ENCODE measurements around the gene SIGMAR1.

The SIGMAR1 gene

GRCh38 chr9:34603610-34604231 is 33.9 kb downstream of the SIGMAR1 start:
- peak; percentile 81 for DNase-seq (ENCODE audit: low spot score)

- DNase-seq (ENCODE audit: low spot score), result no peak
Measured at GRCh38 chr9:34601937-34602573, 35.5 kb downstream of the SIGMAR1 start.

GRCh38 chr9:34600908-34601307 is 36.7 kb downstream of the SIGMAR1 start:
- DNase-seq (ENCODE audit: low spot score), result no peak

- no peak for DNase-seq (ENCODE audit: low spot score)
Measured at GRCh38 chr9:34599546-34599945, 38.0 kb downstream of the SIGMAR1 start.

- DNase-seq (ENCODE audit: low spot score), result no peak
Measured at GRCh38 chr9:34594177-34594576, 43.4 kb downstream of the SIGMAR1 start.

- DNase-seq (ENCODE audit: low spot score), result peak; percentile 78
Measured at GRCh38 chr9:34592895-34593601, 44.5 kb downstream of the SIGMAR1 start.

GRCh38 chr9:34591917-34592866 is 45.4 kb downstream of the SIGMAR1 start:
- DNase-seq (ENCODE audit: low spot score), result no peak

GRCh38 chr9:34591248-34591916 is 46.2 kb downstream of the SIGMAR1 start:
- peak; percentile 92 for DNase-seq (ENCODE audit: low spot score)

GRCh38 chr9:34590381-34591247 is 47.0 kb downstream of the SIGMAR1 start:
- no peak for DNase-seq (ENCODE audit: low spot score)

GRCh38 chr9:34589636-34590380 is 47.8 kb downstream of the SIGMAR1 start, which contains the start of gene CNTFR:
Gene CNTFR (minus strand): TSS chr9:34589724. CDS start chr9:34568981, 20,743 bp downstream.
- peak; percentile 78 for DNase-seq (ENCODE audit: low spot score)

- no peak for DNase-seq (ENCODE audit: low spot score)
Measured at GRCh38 chr9:34588671-34589635, 48.6 kb downstream of the SIGMAR1 start.

GRCh38 chr9:34587271-34587670 is 50.3 kb downstream of the SIGMAR1 start:
- no peak for DNase-seq (ENCODE audit: low spot score)

- no peak for DNase-seq (ENCODE audit: low spot score)
Measured at GRCh38 chr9:34585946-34586669, 51.5 kb downstream of the SIGMAR1 start.

GRCh38 chr9:34584970-34585369 is 52.6 kb downstream of the SIGMAR1 start:
- no peak for DNase-seq (ENCODE audit: low spot score)
